ENCODE data around the gene ITFG1.

GRCh38 chr16:47229053-47230050 lies 231.5 kb downstream of the ITFG1 start:
- TF ChIP-seq CTCF (IDR thresholded peaks at IDR 0.05): no peak
- no peak for TF ChIP-seq POLR2A (IDR thresholded peaks at IDR 0.05)
- TF ChIP-seq EP300 (IDR thresholded peaks at IDR 0.05): no peak

Data from suprapubic skin (tissue), 3 donors.